ENCODE measurements around the gene LNPK. TPM values are rescaled to one million over a fixed set of nuclear protein-coding genes. Genes with fewer than 3 reads are reported as not detected.

Gene LNPK
- total and polyA plus RNA-seq, 9 of the 15 experiments (the other 6 are each of a cell fraction or from before 2014, with no cell fraction given) = 6.4 to 40.4 (median 21.3) TPM

DNA sequence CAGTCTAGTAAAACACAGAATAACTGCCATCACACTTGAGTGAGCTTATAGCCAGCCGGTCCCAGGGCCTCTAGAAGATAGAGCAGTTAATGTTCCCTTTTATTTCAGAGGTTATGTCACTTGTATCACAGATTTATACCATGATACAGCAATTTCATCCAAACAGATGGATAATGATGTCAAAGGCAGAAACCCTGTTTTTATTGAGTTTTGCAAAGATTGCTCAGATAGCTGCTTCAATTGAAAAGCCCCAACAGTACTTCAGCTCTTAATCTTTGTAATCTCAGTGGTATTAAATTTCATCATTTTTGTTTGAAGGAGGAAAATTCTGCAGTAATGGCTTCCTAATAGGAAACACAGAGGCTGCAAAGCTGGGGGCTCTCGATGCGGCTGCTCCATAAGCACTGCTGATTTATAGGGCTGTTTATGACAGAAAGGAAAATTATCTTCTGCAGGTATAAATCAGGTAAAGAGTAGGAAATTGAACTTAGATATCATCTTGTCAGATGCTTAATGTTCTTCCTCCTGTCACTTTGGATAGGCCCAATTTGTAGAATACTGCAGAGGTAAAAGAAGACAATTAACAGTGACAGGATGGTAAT, 112.3 kb downstream of the LNPK start:
- DNase-seq (ENCODE audit: extremely low read depth in 1 of 4, low spot score in 3 of 4) = no peak
- Histone ChIP-seq H3K9me3 (replicated peaks; ENCODE audit: control insufficient read depth, insufficient read depth, low read depth, low read length) (no peaks in the 10 kb centered on the region), H3K36me3 (ENCODE audit: control insufficient read depth, insufficient read depth, low read length) (no peaks in the 10 kb centered on the region), H4K20me1 (replicated peaks; ENCODE audit: control insufficient read depth, insufficient read depth, low read length) (no peaks in the 10 kb centered on the region), H3K4me1 (replicated peaks in 1 of 2; ENCODE audit: control insufficient read depth in 2 of 2, insufficient read depth in 2 of 2, low read length in 2 of 2) (no peaks in the 10 kb centered on the region), H3K4me2 (ENCODE audit: insufficient read depth, low read length) (no peak overlapping the region), H3K9ac (ENCODE audit: insufficient read depth in 1 of 2, low read depth in 2 of 2, low read length in 2 of 2) (no peak overlapping the region), H3K79me2 (ENCODE audit: control insufficient read depth, insufficient read depth, low read length) (no peaks in the 10 kb centered on the region), H3K27ac (ENCODE audit: extremely low read depth, low read depth, low read length) (no peak overlapping the region), H3K9me1 (ENCODE audit: control insufficient read depth, insufficient read depth, low read length) (no peaks in the 10 kb centered on the region), H2AFZ (ENCODE audit: low read depth, low read length) (no peak overlapping the region), H3K27me3 (ENCODE audit: control insufficient read depth in 2 of 2, insufficient read depth in 2 of 2, low read length in 2 of 2) (peaks cover 18 to 24% of the 10 kb centered on the region in 2 experiments), H3K4me3 (no peak overlapping the region)
- TF ChIP-seq MAFG (tag; conservative IDR thresholded peaks at IDR 0.05) = 0 out of 2 replicates have a peak, but pooled peaks have one; percentile 28
- TF ChIP-seq HDAC3 (IDR thresholded peaks at IDR 0.05; ENCODE audit: borderline replicate concordance, partially characterized antibody) = no peak
- TF ChIP-seq, protein P1, sequence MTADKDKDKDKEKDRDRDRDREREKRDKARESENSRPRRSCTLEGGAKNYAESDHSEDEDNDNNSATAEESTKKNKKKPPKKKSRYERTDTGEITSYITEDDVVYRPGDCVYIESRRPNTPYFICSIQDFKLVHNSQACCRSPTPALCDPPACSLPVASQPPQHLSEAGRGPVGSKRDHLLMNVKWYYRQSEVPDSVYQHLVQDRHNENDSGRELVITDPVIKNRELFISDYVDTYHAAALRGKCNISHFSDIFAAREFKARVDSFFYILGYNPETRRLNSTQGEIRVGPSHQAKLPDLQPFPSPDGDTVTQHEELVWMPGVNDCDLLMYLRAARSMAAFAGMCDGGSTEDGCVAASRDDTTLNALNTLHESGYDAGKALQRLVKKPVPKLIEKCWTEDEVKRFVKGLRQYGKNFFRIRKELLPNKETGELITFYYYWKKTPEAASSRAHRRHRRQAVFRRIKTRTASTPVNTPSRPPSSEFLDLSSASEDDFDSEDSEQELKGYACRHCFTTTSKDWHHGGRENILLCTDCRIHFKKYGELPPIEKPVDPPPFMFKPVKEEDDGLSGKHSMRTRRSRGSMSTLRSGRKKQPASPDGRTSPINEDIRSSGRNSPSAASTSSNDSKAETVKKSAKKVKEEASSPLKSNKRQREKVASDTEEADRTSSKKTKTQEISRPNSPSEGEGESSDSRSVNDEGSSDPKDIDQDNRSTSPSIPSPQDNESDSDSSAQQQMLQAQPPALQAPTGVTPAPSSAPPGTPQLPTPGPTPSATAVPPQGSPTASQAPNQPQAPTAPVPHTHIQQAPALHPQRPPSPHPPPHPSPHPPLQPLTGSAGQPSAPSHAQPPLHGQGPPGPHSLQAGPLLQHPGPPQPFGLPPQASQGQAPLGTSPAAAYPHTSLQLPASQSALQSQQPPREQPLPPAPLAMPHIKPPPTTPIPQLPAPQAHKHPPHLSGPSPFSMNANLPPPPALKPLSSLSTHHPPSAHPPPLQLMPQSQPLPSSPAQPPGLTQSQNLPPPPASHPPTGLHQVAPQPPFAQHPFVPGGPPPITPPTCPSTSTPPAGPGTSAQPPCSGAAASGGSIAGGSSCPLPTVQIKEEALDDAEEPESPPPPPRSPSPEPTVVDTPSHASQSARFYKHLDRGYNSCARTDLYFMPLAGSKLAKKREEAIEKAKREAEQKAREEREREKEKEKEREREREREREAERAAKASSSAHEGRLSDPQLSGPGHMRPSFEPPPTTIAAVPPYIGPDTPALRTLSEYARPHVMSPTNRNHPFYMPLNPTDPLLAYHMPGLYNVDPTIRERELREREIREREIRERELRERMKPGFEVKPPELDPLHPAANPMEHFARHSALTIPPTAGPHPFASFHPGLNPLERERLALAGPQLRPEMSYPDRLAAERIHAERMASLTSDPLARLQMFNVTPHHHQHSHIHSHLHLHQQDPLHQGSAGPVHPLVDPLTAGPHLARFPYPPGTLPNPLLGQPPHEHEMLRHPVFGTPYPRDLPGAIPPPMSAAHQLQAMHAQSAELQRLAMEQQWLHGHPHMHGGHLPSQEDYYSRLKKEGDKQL (CRISPR knock-in tag; IDR thresholded peaks at IDR 0.05; ENCODE audit: borderline replicate concordance) = no peak
- no peak for TF ChIP-seq NR2C2 (CRISPR knock-in tag; IDR thresholded peaks at IDR 0.05)
- TF ChIP-seq NR2C2 (tag; IDR thresholded peaks at IDR 0.05) = no peak
- no peak for TF ChIP-seq ZKSCAN3 (CRISPR knock-in tag; IDR thresholded peaks at IDR 0.05)
- TF ChIP-seq NFE2 (IDR thresholded peaks at IDR 0.05; ENCODE audit: low read depth) = 0 out of 2 replicates have a peak, but pooled peaks have one; percentile 16
- 5% methylated on average over 3 of the region's 3 CpGs for WGBS (ENCODE audit: insufficient coverage, low coverage, missing lambda C conversion rate)
- ChIA-PET CTCF (ENCODE audit: low intra/inter-chr PET ratio) (no interaction called here), POLR2A (interaction anchor here (1.0 to 1.4 kb wide), 4 partner anchors 10 to 18 kb away, joined by 3 to 8 read pairs (median 4); no protein-coding TSS in a partner anchor)
- FAIRE-seq = no peak
- intact Hi-C loops (cut with micrococcal nuclease) (no loop called here), in situ Hi-C loops (cut with MboI) (no loop called here)
- BruUV-seq (replicated peaks) = no TSS peak
- no peak for ATAC-seq

All from K562 (cell line).